Fibroblast of upper back skin (primary cell): Measurements from ENCODE around the gene PXK.
"Not testable (repeated sequence)": the region's sequence is repeated elsewhere in the genome, so short reads cannot be mapped to it uniquely, and the experiment has no call there.

Experiments used
- DNase-seq: peaks from one replicate; pipeline ENCODE4 v3.0.0-alpha.2; 2013

PXK gene

DNA sequence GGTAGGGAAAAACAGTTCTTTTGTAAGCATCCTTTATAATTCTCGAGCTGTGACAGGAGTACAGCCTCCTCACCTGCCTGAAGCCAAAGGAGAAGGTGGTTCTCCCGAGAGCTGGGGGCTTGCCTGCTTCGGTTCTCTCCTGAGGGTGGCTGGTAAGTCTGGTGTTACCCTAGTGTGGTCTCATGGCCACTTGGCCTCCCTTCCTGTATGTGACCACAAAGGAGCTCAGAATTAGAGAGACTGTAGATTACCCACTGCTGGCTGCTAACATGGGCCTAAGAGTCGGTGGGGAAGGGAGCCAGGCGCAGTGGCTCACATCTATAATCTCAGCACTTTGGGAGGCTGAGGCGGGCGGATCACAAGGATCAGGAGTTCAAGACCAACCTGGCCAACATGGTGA is 88.3 kb downstream of the PXK start:
- DNase-seq: no peak

DNA sequence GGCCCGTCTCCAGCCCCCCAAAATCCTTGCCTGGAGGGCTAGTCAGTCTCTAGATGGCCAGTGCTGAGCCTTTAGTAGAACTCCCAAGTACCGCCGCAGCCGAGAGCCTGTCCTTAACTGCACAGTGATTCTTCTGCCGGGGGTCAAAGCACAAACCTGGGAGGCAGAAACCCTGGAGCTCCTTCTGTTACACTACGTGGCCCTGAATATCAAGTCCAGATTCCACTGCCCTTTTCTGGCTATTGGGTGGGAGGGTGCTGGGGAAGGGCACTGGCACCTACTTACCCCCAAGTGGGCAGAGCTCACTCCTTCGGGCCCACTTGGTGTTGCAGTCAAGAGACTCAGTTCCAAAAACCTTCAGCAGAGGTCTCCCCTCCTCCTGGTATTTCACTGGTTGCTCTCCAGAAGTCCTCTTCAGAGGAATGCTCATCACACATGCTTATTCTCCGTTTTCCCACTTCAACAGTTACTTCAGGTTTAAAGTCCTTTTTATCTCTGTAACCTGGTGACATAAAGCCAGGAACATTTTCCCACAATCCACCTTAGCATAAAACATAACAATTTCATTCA is 90.1 kb downstream of the PXK start:
- DNase-seq: peak; percentile 34

GRCh38 chr3:58424613-58425012 is 91.9 kb downstream of the PXK start:
- no peak for DNase-seq

DNA sequence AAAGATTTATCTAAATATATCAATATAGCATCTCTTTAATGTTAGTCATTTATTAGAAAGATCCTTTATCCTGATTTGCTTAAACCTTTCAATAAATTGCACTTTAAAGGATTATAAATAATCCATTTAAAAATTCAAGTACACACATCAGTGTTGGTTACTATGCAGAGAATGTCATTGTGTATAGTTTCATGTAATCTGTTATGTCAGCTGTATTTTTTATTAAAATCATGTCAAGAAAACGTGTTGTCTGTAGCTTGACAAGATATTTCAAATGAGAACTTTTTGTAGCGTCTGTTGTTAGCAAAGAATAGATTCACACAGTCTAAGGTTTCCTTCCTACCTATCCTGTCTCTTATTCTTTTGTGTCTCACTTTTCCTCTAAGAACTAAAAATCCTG is 93.1 kb downstream of the PXK start:
- DNase-seq: no peak

GRCh38 chr3:58427661-58428361 is 95.1 kb downstream of the PXK start:
- DNase-seq: no peak

DNA sequence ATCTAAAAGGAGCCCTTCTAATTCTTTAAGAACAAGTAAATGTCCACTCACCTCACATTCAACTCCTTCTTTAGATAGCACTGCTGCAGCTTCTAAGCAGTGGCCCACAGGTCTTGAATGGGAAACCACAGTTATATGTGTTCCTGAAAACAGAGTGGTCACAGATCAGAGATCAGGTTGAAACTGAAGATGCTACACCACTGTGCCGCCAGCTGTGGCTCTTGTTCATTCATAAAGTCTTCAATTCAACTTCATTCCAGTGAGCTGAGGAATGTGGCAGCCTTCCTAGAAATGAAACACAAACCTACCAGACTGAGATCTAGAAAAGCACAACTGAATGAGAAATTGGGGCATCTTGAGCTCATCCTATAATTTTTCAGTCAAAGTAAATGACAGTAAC is 97.0 kb downstream of the PXK start:
- no peak for DNase-seq

DNA sequence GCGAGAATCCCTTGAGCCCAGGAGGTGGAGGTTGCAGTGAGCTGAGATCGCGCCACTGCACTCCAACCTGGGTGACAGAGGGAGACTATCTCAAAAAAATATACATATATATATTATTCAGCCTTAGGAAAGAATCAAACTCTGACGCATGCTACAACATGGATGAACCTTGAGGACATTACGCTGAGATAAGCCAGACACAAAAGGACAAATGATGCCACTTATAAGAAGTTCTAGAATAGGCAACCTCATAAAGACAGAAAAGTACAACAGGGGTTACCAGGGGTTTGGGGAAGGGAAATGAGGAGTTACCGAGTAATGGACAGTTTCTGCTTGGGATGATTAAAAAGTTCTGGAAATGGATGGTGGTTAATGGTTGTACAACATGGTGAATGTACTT is 100.2 kb downstream of the PXK start:
- no peak for DNase-seq

DNA sequence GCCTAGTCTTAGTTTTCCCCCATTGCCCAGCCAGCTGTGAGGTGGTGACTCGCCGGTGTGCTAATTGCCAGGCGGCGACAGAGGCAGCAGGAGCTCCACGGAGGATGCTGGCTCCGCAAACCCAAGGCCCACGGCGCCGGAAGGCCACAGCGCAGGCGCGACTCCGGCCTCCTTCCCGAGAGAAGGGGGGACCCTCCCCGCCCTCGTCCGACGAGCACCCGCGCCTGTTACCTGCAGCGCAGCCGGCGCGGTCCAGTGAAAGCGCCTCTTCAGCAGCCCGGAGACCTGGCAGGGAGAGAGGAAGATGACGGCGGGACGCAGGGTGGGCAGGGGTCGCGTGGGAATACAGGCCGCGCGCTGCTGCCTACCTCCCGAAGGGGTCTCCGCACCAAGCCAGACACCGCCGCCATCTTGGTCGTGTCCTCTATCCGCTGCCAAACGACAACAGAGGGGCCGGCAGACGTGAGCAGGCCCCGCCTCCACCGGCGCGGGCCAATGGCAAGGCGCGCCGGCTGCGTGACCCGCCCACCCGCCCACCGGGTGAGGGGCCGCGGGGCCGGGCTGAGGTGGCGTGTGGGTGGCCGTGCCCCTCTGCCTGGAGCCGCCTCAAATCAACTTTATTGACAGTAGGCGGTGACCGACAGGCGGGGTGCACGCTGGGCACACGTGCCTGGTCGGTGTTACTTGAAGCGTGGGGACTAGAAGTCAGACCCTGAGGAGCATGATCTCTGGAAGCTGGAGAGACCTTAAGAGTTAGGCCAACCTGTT is 100.9 kb downstream of the PXK start, which contains the start of gene PDHB:
Gene PDHB (minus strand): TSS at position 433 of the 768 bp plus-strand sequence. CDS start 23 bp downstream, at position 410.
- DNase-seq: peak; percentile 88

DNA sequence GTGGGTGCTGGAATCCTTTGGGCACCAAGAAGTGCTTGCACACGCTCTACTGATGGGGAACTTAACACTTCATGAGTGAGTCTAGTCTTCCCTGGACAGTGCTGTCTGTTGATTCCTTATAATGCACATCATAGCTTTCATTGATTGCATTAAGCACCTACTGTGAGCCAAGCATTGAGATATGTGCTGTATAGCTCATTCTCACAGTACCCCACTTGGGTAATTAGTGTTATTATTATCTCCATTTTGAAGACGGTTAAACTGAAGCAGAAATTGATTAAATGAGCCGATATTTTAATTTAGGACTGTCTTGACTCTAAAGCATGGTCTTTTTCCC is 101.4 kb downstream of the PXK start:
- DNase-seq: no peak

DNA sequence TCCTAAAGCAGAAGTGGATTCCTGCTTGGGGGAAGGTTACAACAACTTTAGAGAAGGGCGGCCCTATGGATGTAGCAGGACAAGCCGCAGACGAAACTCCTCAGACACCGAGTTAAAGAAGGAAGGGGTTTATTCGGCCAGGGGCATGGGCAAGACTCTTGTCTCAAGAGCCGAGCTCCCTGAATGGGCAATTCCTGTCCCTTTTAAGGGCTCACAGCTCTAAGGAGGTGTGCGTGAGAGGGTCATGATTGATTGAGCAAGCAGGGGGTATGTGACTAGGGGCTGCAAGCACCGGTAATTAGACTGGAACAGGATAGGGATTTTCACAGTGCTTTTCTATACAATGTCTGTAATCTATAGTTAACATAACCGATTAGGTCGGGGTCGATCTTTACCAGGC is 101.8 kb downstream of the PXK start:
- no peak for DNase-seq

DNA sequence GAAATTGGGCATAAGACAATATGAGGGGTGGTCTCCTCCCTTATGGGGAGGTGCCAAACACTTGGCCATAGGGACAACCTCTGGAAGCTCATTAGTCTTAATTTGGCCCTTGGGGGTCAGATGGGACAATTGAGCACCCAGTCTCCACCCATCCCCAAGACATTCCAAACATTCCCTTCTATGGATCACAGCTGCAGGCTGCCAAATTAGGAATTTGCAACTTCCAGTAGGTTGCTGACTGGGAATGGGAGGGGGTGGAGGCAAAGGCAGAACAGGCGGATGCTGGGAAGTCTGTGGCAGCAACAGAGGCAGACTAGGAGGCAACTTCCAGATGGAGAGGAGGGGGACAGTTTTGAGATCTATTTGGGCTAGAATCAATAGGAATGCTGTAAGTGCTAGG is 102.3 kb downstream of the PXK start:
- DNase-seq: peak; percentile 95

- DNase-seq: not testable (repeated sequence)
These were observed 104.6 kb downstream of the PXK start for GRCh38 chr3:58437276-58437675.

- not testable (repeated sequence) for DNase-seq
These were observed 108.3 kb downstream of the PXK start for GRCh38 chr3:58440996-58441355.

GRCh38 chr3:58441514-58442450 is 109.1 kb downstream of the PXK start:
- no peak for DNase-seq

DNA sequence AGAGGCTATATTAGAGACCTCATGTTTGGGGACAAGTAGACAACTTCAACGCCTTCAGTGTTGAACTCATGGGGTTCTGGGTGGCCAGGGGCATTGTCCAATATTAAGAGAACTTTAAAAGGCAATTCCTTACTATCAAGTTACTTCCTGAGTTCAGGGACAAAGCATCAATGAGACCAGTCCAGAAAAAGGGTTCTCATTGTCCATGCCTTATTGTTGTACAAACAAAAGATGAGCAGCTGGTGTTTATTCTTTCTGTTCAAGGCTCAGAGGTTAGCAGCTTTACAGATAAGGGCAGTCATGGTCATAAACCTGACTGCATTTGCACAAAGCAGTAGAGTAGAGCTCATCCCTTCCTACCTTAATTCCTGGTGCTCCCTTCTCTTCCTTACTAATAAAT is 119.5 kb downstream of the PXK start:
- no peak for DNase-seq

- no peak for DNase-seq
These were observed 126.5 kb downstream of the PXK start for GRCh38 chr3:58459160-58459559.

- no peak for DNase-seq
These were observed 130.1 kb downstream of the PXK start for GRCh38 chr3:58462829-58463180.

GRCh38 chr3:58463181-58463941 is 130.7 kb downstream of the PXK start:
- peak; percentile 89 for DNase-seq

- DNase-seq: no peak
These were observed 131.2 kb downstream of the PXK start for GRCh38 chr3:58463942-58464271.

GRCh38 chr3:58464866-58465265 is 132.2 kb downstream of the PXK start:
- DNase-seq: no peak

- DNase-seq: no peak
These were observed 134.3 kb downstream of the PXK start for GRCh38 chr3:58466899-58467563.

DNA sequence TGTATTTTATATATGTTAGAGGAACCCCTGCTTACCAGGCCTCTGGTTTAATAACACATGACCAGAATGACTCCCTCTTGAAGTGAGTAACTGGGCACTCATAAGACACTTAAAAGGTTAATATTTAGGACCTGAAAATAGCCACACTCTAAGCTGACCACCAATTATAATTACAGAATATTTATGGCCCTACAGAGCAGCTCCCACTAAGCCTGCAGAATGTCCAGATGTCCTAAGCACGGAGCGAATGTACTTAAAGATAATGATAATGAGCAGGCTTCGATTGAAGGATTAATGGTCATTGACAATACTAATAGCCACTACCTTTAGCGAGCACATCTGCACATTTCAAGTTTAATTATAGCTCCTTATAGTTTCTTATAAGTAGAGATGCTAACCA is 136.4 kb downstream of the PXK start:
- DNase-seq: no peak
